ENCODE measurements around the gene EMILIN1. TPM values are rescaled to one million over a fixed set of nuclear protein-coding genes. Genes with fewer than 3 reads are reported as not detected.

The EMILIN1 gene
- total and polyA plus RNA-seq, 9 donors: 66.4 to 146 (median 110) TPM

DNA sequence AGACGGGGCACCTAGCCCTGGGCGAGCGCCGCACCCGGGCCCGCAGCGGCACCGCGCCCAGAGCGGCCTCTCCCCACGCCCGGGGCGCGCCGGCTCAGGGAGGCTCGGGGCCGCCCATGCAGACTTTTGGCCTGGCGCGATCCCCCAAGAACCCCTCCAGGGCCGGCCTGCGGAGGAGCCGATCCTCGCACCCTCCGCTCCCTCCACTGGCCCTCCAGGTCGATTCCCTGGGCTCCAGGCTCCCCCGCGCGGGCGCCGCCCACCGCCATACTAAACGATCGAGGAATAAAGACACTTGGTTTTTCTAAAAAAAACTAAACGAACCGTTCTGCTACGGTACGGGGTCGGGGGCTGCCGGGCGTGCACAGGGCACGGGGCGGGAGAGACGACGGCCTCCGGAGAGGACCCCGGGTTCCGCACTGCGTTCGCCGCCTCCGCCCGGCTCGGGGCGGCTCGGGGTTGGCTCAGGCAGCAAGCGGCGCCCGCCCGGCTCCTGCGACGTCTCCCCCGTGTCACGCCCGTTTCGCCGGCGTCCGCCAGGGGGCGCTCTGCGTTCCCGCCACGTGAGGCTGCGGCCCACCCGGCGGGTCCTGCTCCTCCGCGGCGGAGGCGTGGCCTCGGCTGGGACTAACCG is 7.8 kb downstream of the EMILIN1 start:
- Histone ChIP-seq H3K4me1 (ENCODE audit: control insufficient read depth, insufficient read depth, low read length) (peaks cover 55% of the 10 kb centered on the region), H3K27ac (ENCODE audit: low read length) (peak overlapping the region; percentile 71), H3K4me3 (ENCODE audit: low read length) (peak overlapping the region; percentile 62), H3K9me3 (replicated peaks; ENCODE audit: control insufficient read depth, low read depth, low read length) (no peaks in the 10 kb centered on the region), H3K36me3 (ENCODE audit: control insufficient read depth, insufficient read depth, low read length) (peaks cover 14% of the 10 kb centered on the region), H3K27me3 (ENCODE audit: control insufficient read depth, insufficient read depth, low read length) (peaks cover 4% of the 10 kb centered on the region)
- under 1% methylated on average over 79 of the region's 81 CpGs for WGBS (ENCODE audit: insufficient coverage)
- peak; percentile 97 for DNase-seq

DNA sequence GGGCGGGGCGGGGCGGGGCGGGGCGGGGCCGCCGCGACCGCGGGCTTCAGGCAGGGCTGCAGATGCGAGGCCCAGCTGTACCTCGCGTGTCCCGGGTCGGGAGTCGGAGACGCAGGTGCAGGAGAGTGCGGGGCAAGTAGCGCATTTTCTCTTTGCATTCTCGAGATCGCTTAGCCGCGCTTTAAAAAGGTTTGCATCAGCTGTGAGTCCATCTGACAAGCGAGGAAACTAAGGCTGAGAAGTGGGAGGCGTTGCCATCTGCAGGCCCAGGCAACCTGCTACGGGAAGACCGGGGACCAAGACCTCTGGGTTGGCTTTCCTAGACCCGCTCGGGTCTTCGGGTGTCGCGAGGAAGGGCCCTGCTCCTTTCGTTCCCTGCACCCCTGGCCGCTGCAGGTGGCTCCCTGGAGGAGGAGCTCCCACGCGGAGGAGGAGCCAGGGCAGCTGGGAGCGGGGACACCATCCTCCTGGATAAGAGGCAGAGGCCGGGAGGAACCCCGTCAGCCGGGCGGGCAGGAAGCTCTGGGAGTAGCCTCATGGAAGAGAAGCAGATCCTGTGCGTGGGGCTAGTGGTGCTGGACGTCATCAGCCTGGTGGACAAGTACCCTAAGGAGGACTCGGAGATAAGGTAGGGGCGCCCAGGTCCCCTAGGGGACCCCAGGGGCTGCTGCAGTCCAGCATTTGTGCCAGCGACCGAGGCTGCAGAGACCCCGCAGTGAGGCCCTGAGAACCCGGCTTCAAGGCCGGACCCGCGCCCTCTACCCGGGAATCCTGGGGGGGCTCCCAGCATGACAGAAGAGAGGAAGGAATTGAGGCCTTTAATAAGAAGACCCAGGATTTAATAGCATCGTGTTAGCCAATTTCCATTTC is 8.5 kb downstream of the EMILIN1 start, which contains the start of gene KHK:
Gene KHK, plus strand, starts transcription at position 49 of the 870 bp plus-strand sequence. Its CDS starts 488 bp downstream, at position 537.
- Histone ChIP-seq H3K4me1 (ENCODE audit: control insufficient read depth, insufficient read depth, low read length) (peaks cover 48% of the 10 kb centered on the region), H3K9me3 (replicated peaks; ENCODE audit: control insufficient read depth, low read depth, low read length) (no peaks in the 10 kb centered on the region), H3K27ac (ENCODE audit: low read length) (peak within 1 kb of the TSS; percentile 71), H3K36me3 (ENCODE audit: control insufficient read depth, insufficient read depth, low read length) (peaks cover 11% of the 10 kb centered on the region), H3K4me3 (ENCODE audit: low read length) (peak within 1 kb of the TSS; percentile 62), H3K27me3 (ENCODE audit: control insufficient read depth, insufficient read depth, low read length) (peaks cover 4% of the 10 kb centered on the region)
- no peak for DNase-seq
- WGBS (ENCODE audit: insufficient coverage): 3% methylated on average over 51 of the region's 54 CpGs

DNA sequence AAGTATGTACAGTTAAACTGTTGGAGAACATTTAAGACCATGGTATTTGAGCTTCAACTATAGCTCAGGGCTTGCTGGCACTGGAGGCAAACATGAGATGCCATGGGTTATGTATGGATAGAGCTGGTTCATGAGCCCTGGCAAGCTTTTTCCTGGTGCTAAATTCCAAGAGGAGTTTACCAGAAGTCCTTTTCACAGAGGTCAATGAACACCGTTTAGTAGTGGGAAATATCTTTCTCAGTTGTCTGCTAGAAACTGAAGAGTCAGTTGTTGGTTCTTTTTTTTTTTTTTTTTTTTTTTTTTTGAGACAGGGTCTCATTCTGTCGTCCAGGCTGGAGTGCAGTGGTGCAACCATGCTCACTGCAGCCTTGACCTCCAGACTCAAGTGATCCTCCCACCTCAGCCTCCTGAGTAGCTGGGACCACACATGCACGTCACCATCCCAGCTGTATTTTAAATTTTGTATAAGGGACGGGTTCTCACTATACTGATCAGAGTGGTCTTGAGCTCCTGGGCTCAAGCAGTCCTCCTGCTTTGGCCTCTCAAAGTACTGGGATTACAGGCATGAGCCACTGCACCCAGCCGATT is 9.5 kb downstream of the EMILIN1 start:
- no peak for DNase-seq
- WGBS (ENCODE audit: insufficient coverage): 94% methylated on average over 2 of the region's 5 CpGs
- H3K36me3 ChIP-seq (ENCODE audit: control insufficient read depth, insufficient read depth, low read length): peaks cover 6% of the 10 kb centered on the region
- H3K27me3 ChIP-seq (ENCODE audit: control insufficient read depth, insufficient read depth, low read length): peaks cover 4% of the 10 kb centered on the region
- H3K4me1 ChIP-seq (ENCODE audit: control insufficient read depth, insufficient read depth, low read length): peaks cover 38% of the 10 kb centered on the region
- no peaks in the 10 kb centered on the region for H3K9me3 ChIP-seq (replicated peaks; ENCODE audit: control insufficient read depth, low read depth, low read length)
- no peak overlapping the region for H3K27ac ChIP-seq (ENCODE audit: low read length)
- H3K4me3 ChIP-seq (ENCODE audit: low read length): no peak overlapping the region

DNA sequence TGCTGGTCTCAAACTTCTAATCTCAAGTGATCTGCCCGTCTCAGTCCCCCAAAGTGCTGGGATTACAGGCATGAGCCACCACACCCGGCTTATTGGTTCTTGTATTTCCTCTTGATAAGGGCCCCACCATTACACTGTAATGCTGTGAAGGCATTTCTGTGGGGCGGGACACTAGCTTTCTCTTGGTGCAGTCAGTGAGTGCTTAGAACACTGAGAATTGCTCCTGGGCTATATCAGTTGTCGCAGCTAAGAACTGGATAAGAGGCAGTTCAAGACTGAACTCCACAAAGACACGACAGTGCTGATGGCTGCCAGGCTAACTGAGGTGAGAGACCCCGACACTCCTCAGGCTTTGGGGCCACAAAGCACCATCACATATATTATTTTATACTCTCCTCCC is 10.2 kb downstream of the EMILIN1 start:
- 88% methylated on average over 3 of the region's 6 CpGs for WGBS (ENCODE audit: insufficient coverage)
- no peak for DNase-seq
- Histone ChIP-seq H3K36me3 (ENCODE audit: control insufficient read depth, insufficient read depth, low read length) (peaks cover 3% of the 10 kb centered on the region), H3K4me1 (ENCODE audit: control insufficient read depth, insufficient read depth, low read length) (peaks cover 31% of the 10 kb centered on the region), H3K27ac (ENCODE audit: low read length) (no peak overlapping the region), H3K27me3 (ENCODE audit: control insufficient read depth, insufficient read depth, low read length) (peaks cover 4% of the 10 kb centered on the region), H3K9me3 (replicated peaks; ENCODE audit: control insufficient read depth, low read depth, low read length) (no peaks in the 10 kb centered on the region), H3K4me3 (ENCODE audit: low read length) (no peak overlapping the region)

DNA sequence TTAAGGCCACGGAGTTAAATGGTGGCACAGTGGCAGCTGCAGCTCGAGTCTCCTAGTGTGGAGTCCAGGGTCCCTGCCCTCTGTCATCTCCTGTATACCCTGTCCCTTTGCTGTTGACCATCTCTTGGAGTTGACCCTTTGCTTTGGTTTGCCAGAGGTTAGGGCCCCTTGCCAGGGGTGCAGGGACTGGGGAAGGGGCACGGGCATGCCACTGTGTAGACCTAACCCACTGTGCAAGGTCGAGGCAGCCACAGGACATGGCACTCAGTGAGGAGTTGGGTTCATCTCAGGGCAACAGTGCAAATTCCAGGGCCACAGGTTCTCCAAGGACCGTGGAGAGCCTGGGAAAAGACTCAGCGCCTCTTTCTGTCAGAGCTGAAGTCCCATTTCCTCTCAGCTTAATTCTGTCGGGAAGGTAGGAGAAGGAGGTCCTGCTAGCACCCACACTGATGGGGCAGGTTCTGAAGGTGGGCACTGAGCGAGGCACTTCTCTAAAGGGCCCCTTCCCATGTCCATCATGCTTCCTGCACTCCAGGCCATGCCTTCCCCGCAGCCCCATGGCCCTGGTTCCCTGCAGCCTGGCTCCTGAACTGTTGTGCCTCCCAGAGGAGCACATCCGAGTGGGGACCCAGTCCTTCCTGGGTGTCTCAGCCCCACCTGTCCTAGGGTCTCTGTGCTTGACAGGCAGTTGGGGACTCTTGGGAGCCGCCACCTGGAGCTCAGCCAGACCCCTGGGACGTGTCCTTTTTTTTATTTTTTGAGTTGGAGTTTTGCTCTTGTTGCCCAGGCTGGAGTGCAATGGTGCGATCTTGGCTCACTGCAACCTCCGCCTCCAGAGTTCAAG is 10.9 kb downstream of the EMILIN1 start:
- no peaks in the 10 kb centered on the region for H3K36me3 ChIP-seq (ENCODE audit: control insufficient read depth, insufficient read depth, low read length)
- H3K4me3 ChIP-seq (ENCODE audit: low read length): no peak overlapping the region
- no peak overlapping the region for H3K27ac ChIP-seq (ENCODE audit: low read length)
- H3K4me1 ChIP-seq (ENCODE audit: control insufficient read depth, insufficient read depth, low read length): peaks cover 24% of the 10 kb centered on the region
- peaks cover 4% of the 10 kb centered on the region for H3K27me3 ChIP-seq (ENCODE audit: control insufficient read depth, insufficient read depth, low read length)
- no peak for DNase-seq
- WGBS (ENCODE audit: insufficient coverage): 86% methylated on average over 8 of the region's 14 CpGs
- no peaks in the 10 kb centered on the region for H3K9me3 ChIP-seq (replicated peaks; ENCODE audit: control insufficient read depth, low read depth, low read length)

DNA sequence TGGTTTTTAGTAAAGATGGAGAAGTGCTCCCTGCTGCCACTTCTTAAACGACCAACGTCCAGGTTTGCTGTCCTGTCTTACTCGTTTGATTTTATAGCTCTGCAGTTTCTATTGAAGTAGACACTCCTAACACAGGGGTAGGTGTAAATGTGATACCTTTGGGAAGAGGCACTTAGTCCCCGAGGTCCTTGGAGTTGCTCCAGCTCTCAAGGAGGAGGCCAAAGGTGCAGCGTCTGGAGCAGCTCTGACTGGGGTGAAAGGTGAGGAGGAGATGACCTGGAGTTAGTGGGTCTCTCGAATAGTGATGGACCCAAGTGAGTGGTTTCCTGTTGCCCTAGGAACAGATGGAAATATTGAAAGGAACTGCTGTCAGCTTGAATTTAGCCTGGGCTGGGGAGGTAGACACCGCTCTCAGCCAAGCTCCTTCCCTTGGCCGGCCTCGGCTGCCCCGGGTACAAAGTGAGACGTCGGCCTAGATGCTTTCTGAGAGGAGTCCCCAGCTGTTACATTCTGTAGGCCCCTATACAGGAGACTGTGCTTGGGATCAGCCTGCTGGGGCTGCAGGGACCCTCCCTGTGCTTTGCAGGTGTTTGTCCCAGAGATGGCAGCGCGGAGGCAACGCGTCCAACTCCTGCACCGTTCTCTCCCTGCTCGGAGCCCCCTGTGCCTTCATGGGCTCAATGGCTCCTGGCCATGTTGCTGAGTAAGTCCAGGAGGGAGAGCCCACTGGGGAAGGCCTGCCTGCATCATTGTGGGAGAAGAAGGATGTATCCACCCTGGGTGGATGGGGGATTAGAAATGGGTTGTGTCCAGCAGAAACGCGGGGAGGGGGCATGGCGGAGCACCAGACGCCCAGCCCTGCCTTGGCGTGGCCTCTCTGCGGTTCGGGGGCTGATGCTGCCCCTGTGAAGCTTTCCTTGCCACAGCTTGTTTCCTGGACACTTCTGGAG is 13.6 kb downstream of the EMILIN1 start:
- Histone ChIP-seq H3K9me3 (replicated peaks; ENCODE audit: control insufficient read depth, low read depth, low read length) (no peaks in the 10 kb centered on the region), H3K4me3 (ENCODE audit: low read length) (no peak overlapping the region), H3K27ac (ENCODE audit: low read length) (no peak overlapping the region), H3K27me3 (ENCODE audit: control insufficient read depth, insufficient read depth, low read length) (peaks cover 4% of the 10 kb centered on the region), H3K4me1 (ENCODE audit: control insufficient read depth, insufficient read depth, low read length) (peaks cover 14% of the 10 kb centered on the region), H3K36me3 (ENCODE audit: control insufficient read depth, insufficient read depth, low read length) (no peaks in the 10 kb centered on the region)
- DNase-seq: no peak
- WGBS (ENCODE audit: insufficient coverage): 63% methylated on average over 13 of the region's 25 CpGs

DNA sequence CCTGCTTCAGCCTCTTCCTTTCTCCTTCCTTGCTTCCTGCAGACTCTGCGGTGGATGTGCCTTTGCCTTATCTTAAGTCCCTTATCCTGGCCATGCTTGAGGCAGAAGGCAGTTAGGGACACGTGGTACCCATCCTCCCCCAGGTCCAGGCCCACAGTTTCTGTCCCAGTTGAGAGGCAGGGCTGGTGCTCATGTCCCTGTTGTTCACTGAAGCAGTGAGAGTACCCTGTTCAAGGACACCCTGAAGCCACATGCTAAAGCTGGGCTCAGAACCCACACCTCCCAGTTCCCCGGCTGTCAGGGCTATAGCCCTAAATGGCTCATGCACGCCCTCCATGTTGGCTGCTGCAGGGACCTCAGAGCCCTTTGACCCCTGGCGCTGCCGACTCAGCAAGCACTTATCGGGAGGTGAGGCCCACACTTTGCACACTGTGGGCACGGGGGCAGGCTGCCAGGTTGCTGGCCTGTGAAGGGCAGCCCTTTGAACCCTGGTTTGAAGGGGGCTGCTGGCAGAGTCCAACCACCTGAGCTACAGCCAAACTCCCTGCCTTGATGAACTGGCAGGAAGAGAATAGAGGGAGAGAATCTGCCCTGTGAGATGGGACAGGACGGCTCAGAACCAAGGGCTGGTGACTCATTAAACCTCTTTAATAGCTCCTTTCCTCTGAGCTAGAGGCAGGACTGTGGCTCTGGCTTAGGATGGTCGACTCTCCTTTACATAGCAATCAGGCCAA is 14.4 kb downstream of the EMILIN1 start:
- no peaks in the 10 kb centered on the region for H3K9me3 ChIP-seq (replicated peaks; ENCODE audit: control insufficient read depth, low read depth, low read length)
- H3K4me1 ChIP-seq (ENCODE audit: control insufficient read depth, insufficient read depth, low read length): peaks cover 10% of the 10 kb centered on the region
- H3K36me3 ChIP-seq (ENCODE audit: control insufficient read depth, insufficient read depth, low read length): no peaks in the 10 kb centered on the region
- no peak overlapping the region for H3K4me3 ChIP-seq (ENCODE audit: low read length)
- DNase-seq: no peak
- no peaks in the 10 kb centered on the region for H3K27me3 ChIP-seq (ENCODE audit: control insufficient read depth, insufficient read depth, low read length)
- no peak overlapping the region for H3K27ac ChIP-seq (ENCODE audit: low read length)
- WGBS (ENCODE audit: insufficient coverage): 65% methylated on average over 8 of the region's 10 CpGs

DNA sequence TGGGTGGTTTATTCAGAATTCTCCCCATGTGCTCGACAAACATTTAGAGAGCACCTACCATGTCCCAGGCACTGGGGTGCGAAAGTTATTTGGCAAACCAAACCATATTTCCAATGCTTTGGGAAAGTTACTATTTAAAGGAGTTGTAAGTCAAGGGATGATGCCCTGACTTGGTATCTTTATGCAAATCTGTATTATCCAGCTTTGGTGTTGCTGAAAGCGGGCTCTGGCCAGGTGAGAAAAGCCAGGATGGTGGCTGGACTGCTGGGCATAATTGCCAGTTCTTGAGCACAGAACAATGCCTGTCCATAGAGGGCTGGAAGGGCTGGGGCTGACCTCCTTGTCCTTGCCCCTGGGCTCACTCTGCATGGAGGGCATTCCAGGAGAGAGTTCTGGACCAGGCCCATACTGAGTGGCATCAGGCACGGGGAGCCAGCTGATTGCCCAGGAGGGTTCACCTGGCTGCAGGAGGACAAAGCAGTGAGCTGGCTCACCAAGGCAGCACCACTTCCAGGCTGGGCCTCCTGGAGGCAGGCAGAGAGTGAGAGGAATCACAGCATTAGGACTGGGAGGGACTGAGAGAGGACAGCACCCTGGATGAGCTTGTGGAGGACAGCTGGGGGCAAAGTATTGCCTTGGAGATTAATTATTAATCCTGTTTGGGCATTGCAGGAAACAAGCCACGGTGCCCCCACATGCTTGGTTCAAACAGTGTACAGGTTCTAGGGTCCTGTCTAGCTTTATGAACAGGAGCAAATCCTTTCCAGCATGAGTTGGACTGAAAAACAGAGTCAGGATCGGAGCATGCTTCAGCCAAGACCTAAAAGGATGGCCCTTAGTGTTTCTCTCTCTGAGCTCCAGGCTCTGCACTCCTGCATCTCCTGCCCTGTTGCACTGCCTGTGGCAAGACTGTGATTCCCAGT is 15.3 kb downstream of the EMILIN1 start:
- no peak for DNase-seq
- H3K27ac ChIP-seq (ENCODE audit: low read length): no peak overlapping the region
- no peaks in the 10 kb centered on the region for H3K36me3 ChIP-seq (ENCODE audit: control insufficient read depth, insufficient read depth, low read length)
- H3K4me3 ChIP-seq (ENCODE audit: low read length): no peak overlapping the region
- peaks cover 10% of the 10 kb centered on the region for H3K4me1 ChIP-seq (ENCODE audit: control insufficient read depth, insufficient read depth, low read length)
- no peaks in the 10 kb centered on the region for H3K9me3 ChIP-seq (replicated peaks; ENCODE audit: control insufficient read depth, low read depth, low read length)
- H3K27me3 ChIP-seq (ENCODE audit: control insufficient read depth, insufficient read depth, low read length): no peaks in the 10 kb centered on the region
- WGBS (ENCODE audit: insufficient coverage): 81% methylated on average over 4 of the region's 6 CpGs
